MV-4-11 (cell line): ENCODE measurements around the gene FAM124B.
A peak's percentile ranks its signal among the peaks of the same experiment; 100 is the strongest.
"Not testable (repeated sequence)": the region's sequence is repeated elsewhere in the genome, so short reads cannot be mapped to it uniquely, and the experiment has no call there.

Experiments used
- DNase-seq: peaks from one replicate; lab custom pipeline; 2025; lab: John Stamatoyannopoulos, UW

Gene FAM124B

DNA sequence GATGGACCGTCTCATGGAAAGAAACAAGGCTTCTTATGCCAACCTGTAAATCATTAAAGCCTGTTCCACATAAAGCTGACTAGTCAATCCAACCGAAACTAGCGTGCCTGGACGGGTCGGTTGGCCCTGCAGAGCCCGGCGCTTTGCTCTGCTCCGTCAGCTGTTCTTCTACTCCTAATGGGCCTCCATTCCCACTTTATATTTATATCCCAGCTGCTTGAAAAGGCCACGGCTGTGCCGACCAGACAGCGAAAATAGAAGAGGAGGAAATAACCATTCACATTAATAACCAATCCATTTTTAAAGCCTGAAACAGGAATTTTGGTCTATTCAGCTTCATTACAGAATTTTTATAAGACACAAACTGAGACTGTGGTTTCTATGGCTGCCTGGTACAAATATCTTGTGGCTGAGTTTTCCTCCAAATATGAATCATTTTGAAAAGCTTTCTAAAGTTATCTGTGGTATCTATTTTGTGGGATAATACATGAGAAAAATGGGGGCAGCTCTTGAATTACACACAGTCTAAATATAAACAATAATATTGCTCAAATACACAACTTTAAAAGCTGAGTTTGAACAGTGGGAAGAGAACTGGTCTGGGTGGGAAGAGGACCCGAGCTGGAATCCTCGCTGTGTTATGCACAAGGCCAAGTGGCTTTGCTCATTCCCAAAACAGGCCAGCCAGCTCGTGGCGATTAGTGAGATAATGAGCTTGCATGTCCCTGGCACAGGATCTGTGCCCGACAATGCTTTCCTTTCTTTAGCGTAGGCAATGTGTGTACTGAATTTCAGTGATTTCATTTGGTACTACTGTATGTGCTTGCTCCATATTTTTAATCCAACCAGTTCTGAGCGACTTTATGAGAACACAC is 10.5 kb upstream of the FAM124B start:
- no peak for DNase-seq

DNA sequence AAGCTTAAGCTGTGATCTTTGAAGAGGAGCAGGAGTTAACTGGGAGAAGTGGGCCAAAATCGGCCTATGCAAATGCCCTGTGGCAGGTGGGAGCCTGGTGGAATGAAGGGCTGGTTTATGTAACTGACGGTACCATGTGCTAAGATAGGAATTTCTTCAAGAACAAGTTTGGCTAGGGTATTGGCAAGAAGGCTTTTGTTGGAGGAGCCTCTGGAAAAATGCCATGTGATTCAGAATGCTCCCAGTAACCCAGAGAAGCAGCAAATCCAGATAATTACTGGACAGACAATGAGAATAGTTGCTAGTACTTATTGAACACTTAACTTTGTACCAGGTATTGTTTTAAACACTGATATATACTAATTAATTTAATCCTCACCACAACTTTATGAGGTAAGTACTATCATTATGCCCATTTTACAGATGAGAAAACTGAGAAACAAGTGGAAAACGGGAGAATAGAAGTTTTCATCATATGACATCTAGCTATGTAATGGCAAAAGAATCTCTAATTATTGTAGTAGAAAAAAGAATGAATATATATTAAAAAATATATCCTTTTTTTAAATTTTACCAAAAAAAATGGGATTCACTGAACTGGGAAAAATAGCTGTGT is 9.1 kb upstream of the FAM124B start:
- no peak for DNase-seq

DNA sequence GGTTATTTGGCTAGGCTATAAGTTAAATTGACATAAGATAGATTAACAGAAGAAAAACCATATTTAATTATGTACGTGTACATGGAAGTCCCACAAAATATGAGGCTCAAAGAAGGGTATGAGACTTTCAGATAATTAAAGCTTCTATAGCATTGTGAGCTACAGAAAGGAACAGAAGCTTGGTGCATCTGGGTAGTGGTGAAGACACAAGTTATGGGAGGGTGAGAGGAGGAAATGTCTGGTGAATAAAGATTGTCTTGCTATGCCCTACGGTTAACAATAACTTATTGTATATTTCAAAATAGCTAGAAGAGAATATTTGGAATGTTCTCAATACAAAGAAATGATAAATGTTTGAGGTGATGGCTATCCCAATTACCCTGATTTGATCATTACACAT is 6.8 kb upstream of the FAM124B start:
- DNase-seq, result no peak

DNA sequence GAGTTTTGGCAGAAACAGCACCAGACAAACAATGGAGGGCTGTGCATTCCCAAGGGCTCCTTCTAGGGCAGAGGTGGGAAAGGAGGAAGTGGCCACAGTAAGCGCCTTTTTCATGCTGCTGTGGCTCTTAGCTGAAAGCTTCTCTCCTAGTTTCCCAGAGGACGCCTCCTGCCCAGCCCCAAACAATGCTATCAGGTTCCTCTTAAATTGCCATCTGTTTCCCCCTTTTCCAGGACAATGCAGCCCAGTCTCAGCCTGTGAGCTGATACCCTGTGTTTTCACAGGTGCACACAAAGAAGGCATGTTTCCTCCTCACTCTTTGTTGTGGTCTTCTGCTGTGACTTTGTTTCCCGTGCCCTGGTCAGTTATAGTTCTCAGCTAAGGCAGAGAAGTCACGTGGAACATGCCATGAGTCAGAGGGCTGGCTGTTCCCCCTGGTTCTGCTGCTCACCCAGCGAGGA is 5.4 kb upstream of the FAM124B start:
- no peak for DNase-seq

DNA sequence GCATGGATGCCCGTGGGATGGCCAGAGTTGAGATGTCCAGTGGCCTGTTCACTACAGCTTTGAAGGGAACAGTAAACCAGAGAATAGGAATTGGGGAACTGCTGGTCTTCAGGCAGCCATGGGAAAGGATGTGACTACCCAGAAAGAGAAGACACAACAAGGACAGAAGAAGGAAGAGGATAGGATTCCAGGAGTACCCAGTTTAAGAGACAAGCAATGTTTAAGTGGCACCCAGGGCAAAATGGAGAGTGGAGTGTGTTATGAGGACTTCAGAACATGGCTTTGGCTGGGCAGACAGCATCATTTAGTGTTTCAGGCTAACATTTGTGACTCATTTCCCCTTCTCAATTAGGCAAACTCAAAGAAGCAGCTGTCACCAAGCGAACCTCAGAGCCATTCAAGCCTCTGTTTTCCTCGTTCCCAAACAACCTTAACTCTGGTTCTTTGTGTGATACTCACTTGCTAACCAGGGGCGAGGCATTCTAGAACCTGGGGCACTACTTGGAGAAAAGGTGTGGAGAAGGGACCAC is 4.0 kb upstream of the FAM124B start:
- peak; percentile 65 for DNase-seq

DNA sequence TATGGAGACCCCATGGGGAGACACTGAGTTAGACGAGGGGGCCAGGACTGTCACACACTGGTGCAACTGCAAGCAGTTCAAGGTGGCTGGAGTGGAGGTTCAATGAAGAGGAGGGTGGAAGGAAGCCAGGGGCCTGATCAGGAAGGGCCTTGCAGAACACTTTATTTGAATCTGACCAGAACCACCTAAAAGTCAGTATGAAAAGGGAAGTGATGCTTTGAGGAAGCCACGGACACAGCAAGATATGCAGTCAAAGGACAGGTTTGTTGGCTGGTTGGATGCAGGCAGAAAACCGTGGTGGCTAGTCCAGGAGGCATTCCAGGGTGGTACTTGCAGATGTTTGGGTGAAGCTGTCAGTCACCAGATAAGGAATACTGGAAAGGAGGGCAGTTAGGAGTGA is 3.5 kb upstream of the FAM124B start:
- DNase-seq, result peak; percentile 77

DNA sequence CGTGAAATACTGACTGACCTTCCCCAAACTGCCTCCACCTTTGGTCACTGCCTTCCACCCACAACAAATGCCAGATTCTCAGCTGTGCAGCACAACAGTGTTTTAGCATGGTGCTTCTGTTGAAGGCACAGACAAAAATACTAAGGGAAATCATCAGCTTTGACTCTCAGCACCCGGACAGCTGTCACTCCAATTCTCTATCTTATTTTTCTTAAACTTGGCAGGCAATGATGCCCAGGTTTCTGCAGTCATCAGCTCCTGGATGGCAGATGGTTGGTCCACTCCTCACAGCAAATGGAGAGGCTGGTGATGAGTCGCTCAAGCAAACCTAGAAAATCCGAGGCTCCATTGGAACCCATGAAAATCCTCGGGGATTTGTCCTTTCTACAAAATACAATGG is 2.9 kb upstream of the FAM124B start:
- DNase-seq, result no peak

DNA sequence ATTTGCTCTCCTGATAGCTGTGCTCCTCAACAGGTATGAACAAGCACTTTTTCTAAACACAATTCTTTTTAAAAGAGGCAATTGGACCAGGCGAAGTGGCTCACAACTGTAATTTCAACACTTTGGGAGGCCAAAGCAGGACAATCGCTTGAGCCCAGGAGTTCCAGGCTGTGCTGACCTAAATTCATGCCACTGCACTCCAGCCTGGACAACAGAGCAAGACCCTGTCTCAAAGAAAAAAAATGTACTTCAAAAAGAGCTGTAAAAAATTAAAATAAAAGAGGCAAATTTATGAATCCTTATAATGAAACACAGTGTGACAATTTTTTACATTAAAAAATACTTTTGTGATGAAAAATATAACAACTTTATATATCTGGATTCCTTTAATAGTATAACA is 1.8 kb upstream of the FAM124B start:
- DNase-seq, result no peak

DNA sequence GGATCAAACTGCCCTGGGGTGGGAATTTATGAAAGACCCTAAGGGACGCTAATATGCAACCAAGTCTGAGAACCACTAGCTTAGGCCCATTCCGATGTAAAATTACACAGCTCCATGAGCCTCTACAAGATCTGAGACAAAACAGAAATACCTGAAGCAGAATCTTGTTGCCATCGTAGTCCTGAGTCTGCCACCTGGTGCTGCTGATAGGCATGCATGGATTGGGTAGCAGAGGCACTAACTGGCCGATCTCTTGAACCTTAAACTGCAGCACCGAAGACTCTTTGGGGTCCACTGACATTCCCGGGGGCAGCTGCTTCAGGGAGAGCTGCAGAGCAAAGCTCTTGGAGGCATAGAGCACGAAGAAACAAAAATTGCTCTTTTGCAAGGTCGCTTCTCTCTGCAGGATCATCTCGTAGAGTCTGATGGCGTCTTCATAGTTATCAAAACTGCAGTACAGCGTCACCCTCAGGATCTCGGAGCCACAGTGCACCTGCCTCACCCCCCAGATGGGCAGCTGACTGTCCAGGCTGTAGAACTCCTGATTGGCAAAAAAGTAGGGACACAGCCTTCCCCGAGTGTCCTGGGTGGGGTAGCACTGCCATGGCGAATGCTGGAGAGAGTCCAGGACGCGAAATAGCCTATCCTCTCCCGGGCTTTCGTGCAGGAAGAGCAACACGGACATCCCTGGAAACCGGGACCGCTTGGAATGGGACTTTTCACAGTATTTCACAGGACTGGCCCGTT is 848 bp downstream of the FAM124B start:
- DNase-seq, result no peak

DNA sequence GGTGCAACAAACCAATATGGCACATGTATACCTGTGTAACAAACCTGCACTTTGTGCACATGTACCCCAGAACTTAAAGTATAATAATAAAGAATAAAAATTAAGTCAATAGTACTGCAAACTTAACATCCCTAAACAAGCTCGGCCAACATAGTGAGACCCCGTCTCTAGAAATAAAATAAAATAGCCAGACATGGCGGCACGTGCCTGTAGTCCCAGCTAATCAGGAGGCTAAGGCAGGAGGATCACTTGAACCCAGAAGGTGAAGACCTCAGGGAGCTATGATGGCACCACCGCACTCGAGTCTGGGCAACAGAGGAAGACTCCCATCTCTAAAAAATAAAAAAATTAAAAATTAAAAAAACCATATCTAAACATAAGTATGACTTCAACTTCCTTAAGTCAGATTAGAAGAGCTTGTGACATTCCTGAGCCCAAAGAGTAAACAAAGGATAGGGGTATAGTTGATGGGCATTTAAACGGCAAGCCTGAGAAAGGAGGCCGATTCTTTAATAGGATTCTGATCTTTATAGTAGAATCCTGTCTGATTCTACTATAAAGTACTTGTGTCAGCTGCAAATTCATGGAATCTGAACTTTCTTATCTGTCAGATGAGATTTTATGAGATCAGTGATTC is 1.6 kb downstream of the FAM124B start:
- no peak for DNase-seq

DNA sequence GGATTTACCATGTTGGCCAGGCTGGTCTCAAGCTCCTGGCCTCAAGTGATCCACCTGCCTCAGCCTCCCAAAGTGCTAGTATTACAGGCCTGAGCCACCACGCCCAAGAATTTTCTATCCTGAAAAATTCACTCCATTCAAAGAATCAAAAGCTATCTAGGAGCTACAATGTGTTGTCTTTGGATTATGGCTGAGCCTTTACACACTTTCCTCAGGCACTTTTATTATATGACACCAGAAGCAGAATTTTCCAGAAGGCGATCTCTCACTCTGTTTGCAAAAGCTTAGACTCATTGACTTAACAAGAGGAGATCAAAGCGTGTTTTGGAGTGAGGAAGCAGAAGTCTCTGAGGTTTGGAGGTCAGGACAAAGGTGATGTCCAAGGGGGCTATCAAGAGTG is 3.6 kb downstream of the FAM124B start:
- no peak for DNase-seq

DNA sequence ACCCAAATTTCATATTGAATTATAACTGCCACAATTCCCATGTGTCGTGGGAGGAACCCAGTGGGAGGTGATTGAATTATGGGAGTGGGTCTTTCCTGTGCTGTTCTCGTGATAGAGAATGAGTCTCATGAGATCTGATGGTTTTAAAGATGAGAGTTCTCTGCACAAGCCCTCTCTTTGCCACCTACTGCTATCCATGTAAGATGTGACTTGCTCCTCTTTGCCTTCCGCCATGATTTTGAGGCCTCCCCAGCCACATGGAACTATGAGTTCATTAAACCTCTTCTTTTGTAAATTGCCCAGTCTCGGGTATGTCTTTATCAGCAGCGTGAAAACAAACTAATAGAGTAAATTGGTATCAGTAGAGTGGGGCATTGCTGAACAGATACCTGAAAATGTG is 4.8 kb downstream of the FAM124B start:
- not testable (repeated sequence) for DNase-seq

DNA sequence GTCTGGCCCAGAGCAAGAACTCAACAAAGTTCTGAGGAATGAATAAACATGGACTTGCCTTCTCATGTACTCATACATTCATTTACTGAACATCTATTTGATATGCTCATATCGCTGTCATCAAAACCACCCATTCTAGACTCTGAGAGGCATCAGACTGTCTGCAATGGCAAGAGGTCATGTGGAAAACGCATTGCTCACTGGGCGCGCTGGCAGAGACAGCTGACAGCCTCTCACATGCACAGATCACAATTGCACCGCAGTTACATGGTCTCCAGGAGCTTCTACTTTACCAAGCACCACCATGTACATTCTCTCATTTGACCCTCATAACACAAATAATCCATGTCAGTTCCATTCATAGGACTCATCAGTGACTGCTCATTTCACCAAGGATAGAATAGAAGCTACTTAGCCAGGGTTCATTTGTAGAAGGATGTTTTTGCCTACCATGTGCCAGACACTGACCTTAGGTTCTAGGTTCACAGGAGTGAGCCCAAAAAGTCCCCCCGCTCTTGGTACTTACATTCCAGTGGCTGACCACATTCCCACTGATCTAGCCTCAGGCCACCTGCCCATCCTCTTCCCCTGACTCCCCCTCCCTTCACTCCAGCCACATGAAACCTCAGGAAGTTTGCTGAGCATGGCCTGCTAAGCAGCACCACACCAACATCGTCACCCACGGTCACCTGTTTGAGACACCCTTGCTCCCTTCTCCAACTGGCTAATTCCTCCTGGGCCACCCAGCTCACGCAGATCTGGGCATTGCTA is 6.1 kb downstream of the FAM124B start:
- no peak for DNase-seq

DNA sequence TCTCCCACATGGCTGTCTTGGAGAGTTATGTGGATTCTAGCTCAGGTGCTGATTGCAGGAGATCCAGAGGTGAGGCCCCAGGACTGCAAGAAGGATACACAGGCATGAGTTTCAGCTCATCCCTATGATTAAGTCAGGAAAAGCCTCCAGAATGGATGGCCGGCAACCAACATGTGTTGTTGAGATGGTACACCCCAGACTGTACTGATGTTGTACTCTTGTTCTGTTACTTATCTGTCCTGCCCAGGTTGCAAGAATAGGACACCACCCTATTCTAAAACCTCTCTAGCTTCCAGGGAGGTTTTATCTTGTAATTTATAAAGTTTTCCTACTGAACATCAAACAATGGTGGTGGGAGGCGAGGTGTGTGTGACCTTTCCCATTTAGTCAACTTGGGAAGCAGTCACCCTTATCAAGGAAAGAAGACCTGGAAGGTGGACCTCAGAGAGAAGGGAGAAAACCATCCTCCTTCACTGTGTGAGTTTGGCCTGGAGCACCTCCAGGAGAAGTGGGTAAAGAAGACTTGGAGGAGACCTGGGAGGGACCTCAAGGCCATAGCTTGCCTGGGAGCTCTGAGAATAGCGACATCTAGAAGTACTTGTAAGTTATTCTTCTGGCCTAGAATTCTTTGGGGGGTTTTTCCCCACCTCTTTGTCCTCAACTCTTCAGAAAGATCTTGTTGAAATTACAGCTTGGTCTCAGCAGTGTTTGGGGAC is 8.6 kb downstream of the FAM124B start:
- no peak for DNase-seq

DNA sequence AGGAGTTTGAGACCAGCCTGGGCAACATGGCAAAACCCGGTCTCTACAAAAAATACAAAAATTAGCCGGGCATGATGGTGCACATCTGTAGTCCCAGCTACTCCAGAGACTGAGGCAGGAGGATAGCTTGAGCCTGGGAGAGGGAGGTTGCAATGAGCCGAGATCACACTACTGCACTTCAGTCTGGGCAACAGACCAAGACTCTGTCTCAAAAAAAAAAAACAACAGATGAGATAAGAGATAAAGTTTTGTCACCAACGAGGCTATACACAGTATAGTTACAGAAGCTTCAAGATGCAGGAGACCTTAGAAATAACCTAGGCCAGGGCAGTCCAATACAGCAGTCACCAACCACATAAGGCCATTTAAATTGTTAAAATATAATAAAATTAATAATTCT is 9.4 kb downstream of the FAM124B start:
- no peak for DNase-seq

DNA sequence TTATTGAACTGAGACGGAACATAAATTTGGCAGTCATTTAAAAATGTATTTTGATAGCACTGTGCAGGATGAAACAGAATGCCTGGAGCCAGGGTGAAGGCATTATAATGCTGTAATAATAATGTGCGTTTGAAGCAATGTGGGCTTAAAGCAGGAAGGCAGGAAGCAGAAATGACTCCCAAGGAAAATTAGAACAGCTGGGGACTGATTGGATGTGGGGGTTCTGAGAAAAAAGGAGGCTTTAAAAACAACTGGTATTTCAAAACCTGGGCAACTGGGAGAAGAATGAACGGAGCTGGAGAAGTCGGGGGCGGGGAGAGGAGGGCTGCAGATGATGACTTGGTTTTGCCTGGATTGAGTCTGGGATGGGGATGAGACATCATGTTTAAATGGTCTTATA is 12.6 kb downstream of the FAM124B start:
- DNase-seq, result no peak

DNA sequence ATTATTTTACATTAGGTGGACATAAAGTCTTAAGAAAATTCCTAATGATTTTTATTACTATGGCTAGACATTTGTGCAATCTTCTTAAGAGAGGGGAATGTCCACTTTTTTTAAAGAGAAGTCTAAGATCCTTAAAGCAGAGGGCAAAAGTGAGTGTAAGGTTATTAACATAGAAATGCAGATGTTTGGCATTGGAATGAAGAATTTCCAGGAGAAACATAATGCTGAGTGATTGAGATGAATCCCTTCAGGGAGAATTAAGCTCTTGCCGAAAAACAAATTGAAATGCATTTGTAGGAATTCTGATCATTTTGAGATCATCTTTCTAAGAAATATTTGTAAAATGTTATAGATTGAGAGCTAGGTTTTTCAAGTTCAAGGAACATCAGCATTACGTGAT is 15.0 kb downstream of the FAM124B start:
- no peak for DNase-seq

DNA sequence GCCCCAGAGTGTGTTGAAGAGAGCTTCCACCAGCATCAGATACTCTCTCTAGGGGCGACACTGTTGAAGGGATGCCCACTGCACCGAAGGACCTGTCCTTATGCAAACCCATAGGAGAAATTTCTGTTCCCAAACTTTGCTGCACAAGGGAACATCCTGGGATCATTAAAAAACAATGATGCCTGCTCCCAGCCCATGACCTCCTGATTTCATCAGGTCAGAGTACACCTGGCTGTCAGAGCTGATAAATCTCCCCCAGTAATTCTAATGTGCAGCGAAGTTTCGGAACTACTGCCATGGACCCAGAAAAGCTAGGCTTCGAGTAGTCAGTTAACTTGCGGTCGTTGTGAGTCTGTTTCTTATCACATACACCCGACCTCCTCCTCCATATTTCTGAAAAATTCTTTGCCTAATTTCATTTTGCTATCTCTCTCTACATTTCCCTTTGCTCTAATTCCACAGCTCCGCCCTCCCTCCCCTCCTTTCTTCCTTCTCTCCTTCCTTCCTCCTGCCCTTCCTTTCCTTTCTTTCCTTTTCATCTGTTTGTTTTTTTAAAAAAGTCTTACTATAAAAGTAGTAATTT is 18.8 kb downstream of the FAM124B start:
- DNase-seq, result no peak

DNA sequence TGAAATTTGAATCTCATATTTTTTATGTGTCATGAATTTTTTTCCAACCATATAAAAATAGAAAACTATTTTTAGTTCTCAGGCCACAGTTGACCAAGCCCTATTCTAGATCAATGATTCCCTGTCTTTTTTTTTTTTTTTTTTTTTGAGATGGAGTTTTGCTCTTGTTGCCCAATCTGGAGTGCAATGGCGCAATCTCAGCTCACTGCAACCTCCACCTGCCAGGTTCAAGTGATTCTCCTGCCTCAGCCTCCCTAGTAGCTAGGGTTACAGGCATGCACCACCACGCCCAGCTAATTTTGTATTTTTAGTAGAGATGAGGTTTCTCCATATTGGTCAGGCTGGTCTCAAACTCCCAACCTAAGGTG is 19.6 kb downstream of the FAM124B start:
- not testable (repeated sequence) for DNase-seq

DNA sequence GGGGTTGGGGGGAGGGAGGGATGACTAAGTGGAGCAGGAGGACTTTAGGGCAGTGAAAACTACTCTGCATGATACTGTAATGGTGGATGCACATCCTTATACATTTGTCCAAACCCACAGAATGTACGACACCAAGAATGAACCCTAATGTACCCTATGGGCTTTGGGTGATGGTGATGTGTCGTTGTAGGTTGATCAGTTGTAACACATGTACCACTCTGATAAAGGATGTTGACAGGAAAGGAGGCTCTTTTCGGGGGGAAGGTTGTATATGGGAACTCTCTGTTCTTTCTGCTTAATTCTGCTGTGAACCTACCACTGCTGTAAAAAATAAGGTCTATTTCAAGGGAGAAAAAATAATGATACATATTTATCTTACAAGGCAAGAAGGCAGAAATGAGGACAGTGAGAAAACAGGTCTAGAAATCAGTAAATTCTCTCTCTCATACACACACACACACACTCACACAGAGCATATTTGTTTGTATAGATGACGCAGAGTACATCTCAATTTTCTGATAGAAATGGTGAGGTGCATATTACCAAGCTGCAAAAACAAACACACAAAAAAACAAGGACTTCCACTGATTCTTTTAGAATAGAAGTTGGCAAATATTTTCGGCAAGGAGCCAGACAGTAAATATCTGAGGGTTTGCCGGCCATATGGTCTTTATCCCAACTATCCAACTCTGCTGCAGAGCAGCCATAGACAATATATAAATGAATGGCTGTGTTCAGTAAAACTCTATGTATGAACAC is 20.2 kb downstream of the FAM124B start:
- DNase-seq, result no peak
